Caco-2 (cell line): Measurements from ENCODE around the gene NAPA. TPM values are rescaled to one million over a fixed set of nuclear protein-coding genes. Genes with fewer than 3 reads are reported as not detected.

Experiments used
- BruUV-seq: library from RNA; stranded (reverse); fragments of 400-500 nt; replicated peaks from 2 replicates; lab custom pipeline; 2021; lab: Mats Ljungman, UMichigan
- CTCF ChIA-PET: fragments of 300-600 bp; sonication (Branson Sonifier 250); formaldehyde crosslinking; loops from one replicate; lab custom pipeline; 2022; ENCODE audit warnings: antibody characterized with exemption; lab: Charles Lee
- POLR2A ChIA-PET: fragments of 300-600 bp; sonication (Branson Sonifier 250); formaldehyde crosslinking; loops from one replicate; lab custom pipeline; 2022; ENCODE audit warnings: antibody characterized with exemption; lab: Charles Lee
- DNase-seq, 2 experiments: peaks; one replicate each; pipeline versions ENCODE4 v3.0.0 to v3.0.0-alpha.2; 2020 to 2022
- H3K27me3 ChIP-seq: replicated peaks from 2 replicates; pipeline ENCODE4 v1.6.0; 2011; ENCODE audit warnings: low read length; ENCODE audit not compliant: control insufficient read depth, insufficient read depth
- H3K36me3 ChIP-seq: 2 replicates; pipeline ENCODE4 v1.5.1; 2011; ENCODE audit warnings: low read length; ENCODE audit not compliant: control insufficient read depth, insufficient read depth
- H3K4me1 ChIP-seq: fragments of 250-450 bp; sonication (Bioruptor Pico); 2 replicates; pipeline ENCODE4 v1.5.1; 2020; ENCODE audit warnings: mild to moderate bottlenecking
- H3K4me3 ChIP-seq: 2 replicates; pipeline ENCODE4 v1.5.1; 2011; ENCODE audit warnings: low read depth, mild to moderate bottlenecking, control low read depth, low read length
- H3K9me3 ChIP-seq: fragments of 250-450 bp; sonication (Bioruptor Pico); 2 replicates; pipeline ENCODE4 v1.5.1; 2020; ENCODE audit warnings: mild to moderate bottlenecking, moderate library complexity
- H3K27ac Mint-ChIP-seq: one replicate; pipeline ENCODE4 v1.8.0; 2022; ENCODE audit warnings: mixed read lengths; ENCODE audit not compliant: unreplicated experiment
- H3K27me3 Mint-ChIP-seq: one replicate; pipeline ENCODE4 v1.8.0; 2022; ENCODE audit warnings: mixed read lengths; ENCODE audit not compliant: insufficient read depth, unreplicated experiment
- H3K36me3 Mint-ChIP-seq: one replicate; pipeline ENCODE4 v1.8.0; 2022; ENCODE audit warnings: mild to moderate bottlenecking, mixed read lengths; ENCODE audit not compliant: insufficient read depth, unreplicated experiment
- H3K4me1 Mint-ChIP-seq: one replicate; pipeline ENCODE4 v1.8.0; 2022; ENCODE audit warnings: low read depth, mixed read lengths; ENCODE audit not compliant: unreplicated experiment
- H3K4me3 Mint-ChIP-seq: one replicate; pipeline ENCODE4 v1.8.0; 2022; ENCODE audit warnings: mild to moderate bottlenecking, moderate library complexity, mixed read lengths; ENCODE audit not compliant: unreplicated experiment
- H3K9me3 Mint-ChIP-seq: one replicate; pipeline ENCODE4 v1.8.0; 2022; ENCODE audit warnings: mixed read lengths; ENCODE audit not compliant: unreplicated experiment
- CTCF ChIP-seq, 2 experiments: fragments of 200-600 bp in 1 of 2; IDR thresholded peaks; 1 replicate in 1 of 2; 2 replicates in 1 of 2; pipeline versions ENCODE4 v1.5.1 to v1.8.0; 2011 to 2022; ENCODE audit warnings: antibody characterized with exemption in 1 of 2, control low read depth in 1 of 2, inconsistent platforms in 1 of 2, low read depth in 1 of 2, low read length in 1 of 2, mild to moderate bottlenecking in 1 of 2, moderate library complexity in 1 of 2; ENCODE audit not compliant: insufficient read depth in 1 of 2, severe bottlenecking in 1 of 2, unreplicated experiment in 1 of 2
- intact Hi-C: fragments of 100-400 bp; cut with micrococcal nuclease; formaldehyde crosslinking; loops from one replicate; pipeline ENCODE4 v1.10.0; 2022; ENCODE audit not compliant: unreplicated experiment
- total RNA-seq: library from RNA; stranded (reverse); gene quantifications from 2 replicates; pipeline ENCODE4 v1.2.3, GENCODE V29; 2022

NAPA gene
- total RNA-seq, 1 experiment from 2014 or later, result 149 TPM

GRCh38 chr19:47465957-47466356 is 48.9 kb downstream of the NAPA start:
- no peak overlapping the region for H3K27ac Mint-ChIP-seq

GRCh38 chr19:47464675-47465419 is 50.0 kb downstream of the NAPA start:
- no peaks in the 10 kb centered on the region for H3K4me1 Mint-ChIP-seq
- intact Hi-C loops, result no loop called here
- ChIA-PET CTCF (no interaction called here), POLR2A (interaction anchor here (0.5 kb wide), 1 partner anchor 64 kb away, joined by 4 read pairs; no protein-coding TSS in a partner anchor)
- TF ChIP-seq CTCF (IDR thresholded peaks at IDR 0.05; ENCODE audit: insufficient read depth in 1 of 2, low read depth in 1 of 2, low read length in 1 of 2, severe bottlenecking in 1 of 2, unreplicated experiment in 1 of 2), result no peak
- H3K9me3 Mint-ChIP-seq, result no peaks in the 10 kb centered on the region
- no peaks in the 10 kb centered on the region for H3K27me3 ChIP-seq
- no peaks in the 10 kb centered on the region for H3K36me3 ChIP-seq
- H3K4me1 ChIP-seq, result peaks cover 13% of the 10 kb centered on the region; the same call in 1 of the 2 replicates
- no peaks in the 10 kb centered on the region for H3K36me3 Mint-ChIP-seq
- no peaks in the 10 kb centered on the region for H3K9me3 ChIP-seq
- no peak for DNase-seq
- no peak overlapping the region for H3K4me3 Mint-ChIP-seq
- no peak overlapping the region for H3K4me3 ChIP-seq
- BruUV-seq, result no TSS peak
- H3K27ac Mint-ChIP-seq, result no peak overlapping the region
- H3K27me3 Mint-ChIP-seq, result peaks cover 3% of the 10 kb centered on the region

More at GRCh38 chr19:47465957-47466356, 48.9 kb downstream of the NAPA start:
- Histone ChIP-seq H3K9me3 (no peaks in the 10 kb centered on the region), H3K36me3 (no peaks in the 10 kb centered on the region), H3K4me1 (peaks cover 19% of the 10 kb centered on the region; the same call in 1 of the 2 replicates), H3K4me3 (no peak overlapping the region), H3K27me3 (no peaks in the 10 kb centered on the region)
- peaks cover 5% of the 10 kb centered on the region for H3K4me1 Mint-ChIP-seq
- H3K27me3 Mint-ChIP-seq, result peaks cover 10% of the 10 kb centered on the region
- ChIA-PET CTCF (no interaction called here), POLR2A (no interaction called here)
- DNase-seq, result no peak
- no peak overlapping the region for H3K4me3 Mint-ChIP-seq
- intact Hi-C loops, result no loop called here
- no TSS peak for BruUV-seq
- H3K36me3 Mint-ChIP-seq, result no peaks in the 10 kb centered on the region
- no peak for TF ChIP-seq CTCF (IDR thresholded peaks at IDR 0.05; ENCODE audit: insufficient read depth in 1 of 2, low read depth in 1 of 2, low read length in 1 of 2, severe bottlenecking in 1 of 2, unreplicated experiment in 1 of 2)
- H3K9me3 Mint-ChIP-seq, result no peaks in the 10 kb centered on the region

- Histone ChIP-seq H3K36me3 (no peaks in the 10 kb centered on the region), H3K4me1 (no peaks in the 10 kb centered on the region), H3K27me3 (peaks cover 2% of the 10 kb centered on the region; the same call in 1 of the 2 replicates), H3K9me3 (no peaks in the 10 kb centered on the region), H3K4me3 (no peak overlapping the region)
- Mint-ChIP-seq H3K9me3 (no peaks in the 10 kb centered on the region), H3K27me3 (peaks cover 3% of the 10 kb centered on the region), H3K4me3 (no peak overlapping the region), H3K27ac (no peak overlapping the region), H3K4me1 (no peaks in the 10 kb centered on the region), H3K36me3 (no peaks in the 10 kb centered on the region)
- TF ChIP-seq CTCF (IDR thresholded peaks at IDR 0.05; ENCODE audit: insufficient read depth in 1 of 2, low read depth in 1 of 2, low read length in 1 of 2, severe bottlenecking in 1 of 2, unreplicated experiment in 1 of 2), result no peak
- ChIA-PET CTCF (interaction anchor here (0.6 kb wide), 1 partner anchor 415 kb away, joined by 4 read pairs; no protein-coding TSS in a partner anchor), POLR2A (no interaction called here)
- no peak for DNase-seq
- BruUV-seq, result no TSS peak
- intact Hi-C loops, result no loop called here
These were observed 53.0 kb downstream of the NAPA start for GRCh38 chr19:47461876-47462275.
